Hypothalamus (tissue), 51 donors: ENCODE measurements around the gene TMOD2.
"Not testable (repeated sequence)": the region's sequence is repeated elsewhere in the genome, so short reads cannot be mapped to it uniquely, and the experiment has no call there.

Experiments
- DNase-seq, 51 donors: peaks; one replicate each; lab custom pipeline; 2025; lab: John Stamatoyannopoulos, UW

Gene TMOD2

DNA sequence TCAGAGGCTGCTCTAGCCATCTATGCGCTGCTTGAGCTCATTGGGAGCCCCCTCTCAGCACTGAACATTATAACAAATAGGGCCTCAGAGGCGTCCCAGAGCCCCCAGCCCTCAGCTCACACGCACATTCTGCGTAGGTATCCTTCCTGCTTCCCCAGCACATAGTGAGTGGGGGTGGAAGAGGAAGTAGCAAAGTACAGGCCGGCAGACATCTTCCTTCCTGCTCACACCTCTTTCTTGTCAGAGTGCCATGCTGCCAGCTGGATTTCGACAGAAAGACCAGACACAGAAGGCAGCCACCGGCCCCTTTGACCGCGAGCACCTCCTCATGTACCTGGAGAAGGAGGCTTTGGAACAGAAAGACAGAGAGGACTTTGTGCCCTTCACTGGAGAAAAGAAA, 16.6 kb downstream of the TMOD2 start:
- DNase-seq: no peak

DNA sequence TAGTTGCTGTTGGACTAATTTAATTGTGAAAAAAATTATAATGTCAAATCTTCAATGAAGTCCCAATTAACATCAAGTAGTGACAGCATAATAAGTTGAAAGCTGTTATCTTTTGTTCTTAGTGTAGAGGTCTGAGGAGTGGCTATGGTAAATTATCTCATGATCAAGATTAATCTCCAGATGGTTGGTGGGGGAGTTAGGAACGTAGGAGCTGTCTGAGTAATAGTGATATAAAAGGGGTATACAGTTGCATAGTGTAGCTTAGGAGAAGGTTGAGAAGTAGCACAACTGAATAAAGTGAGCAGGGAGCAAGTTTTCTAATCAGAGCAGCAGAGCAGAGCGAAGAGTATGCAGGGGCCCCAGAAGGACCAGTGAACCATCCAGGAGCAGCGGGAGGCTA, 19.5 kb downstream of the TMOD2 start:
- DNase-seq: no peak

- no peak for DNase-seq
These were observed 20.4 kb downstream of the TMOD2 start for GRCh38 chr15:51771773-51772172.

GRCh38 chr15:51774916-51775315, 23.5 kb downstream of the TMOD2 start:
- DNase-seq: no peak

DNA sequence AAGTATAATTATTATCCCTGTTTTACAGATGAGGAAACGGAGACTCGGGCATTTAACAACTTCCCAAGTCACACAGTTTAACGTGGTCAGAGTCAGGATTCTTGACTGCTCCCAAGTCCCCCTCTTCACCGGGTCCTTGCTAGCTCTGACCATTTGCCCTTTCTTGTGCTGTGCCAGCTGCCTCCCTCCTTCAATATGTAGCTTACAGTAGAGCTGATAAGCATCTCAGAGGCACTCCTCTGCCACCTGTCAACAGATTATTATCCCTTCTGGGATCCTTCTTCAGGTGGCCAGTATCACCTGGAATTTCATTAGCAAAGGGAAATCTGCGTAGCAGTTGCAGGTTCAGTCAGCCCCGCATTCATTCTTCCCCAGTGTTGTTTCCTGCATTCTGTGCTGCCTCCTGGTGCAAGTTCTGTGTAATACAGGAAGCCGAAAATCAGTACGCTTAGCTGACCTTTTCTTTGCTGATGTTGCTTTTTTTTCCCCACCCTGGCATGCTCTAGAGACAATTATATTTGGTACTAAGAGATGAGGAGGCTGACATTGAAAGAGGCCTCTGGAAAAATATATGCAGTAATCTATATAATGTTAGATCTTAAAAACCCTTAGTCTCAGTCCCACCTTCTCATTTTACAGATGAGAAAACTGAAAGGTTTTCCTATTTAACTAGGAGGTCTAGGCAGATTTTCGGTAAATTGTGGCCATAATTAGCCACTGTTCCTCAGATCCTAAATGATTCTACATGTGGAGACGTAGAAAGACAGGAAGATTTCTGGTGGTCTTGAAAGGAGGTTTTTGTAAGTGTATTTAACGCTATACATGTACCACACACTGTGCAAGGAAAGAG, 24.8 kb downstream of the TMOD2 start:
- peak in 21 of 51 donors; percentile 14 to 70 (median 34) for DNase-seq

DNA sequence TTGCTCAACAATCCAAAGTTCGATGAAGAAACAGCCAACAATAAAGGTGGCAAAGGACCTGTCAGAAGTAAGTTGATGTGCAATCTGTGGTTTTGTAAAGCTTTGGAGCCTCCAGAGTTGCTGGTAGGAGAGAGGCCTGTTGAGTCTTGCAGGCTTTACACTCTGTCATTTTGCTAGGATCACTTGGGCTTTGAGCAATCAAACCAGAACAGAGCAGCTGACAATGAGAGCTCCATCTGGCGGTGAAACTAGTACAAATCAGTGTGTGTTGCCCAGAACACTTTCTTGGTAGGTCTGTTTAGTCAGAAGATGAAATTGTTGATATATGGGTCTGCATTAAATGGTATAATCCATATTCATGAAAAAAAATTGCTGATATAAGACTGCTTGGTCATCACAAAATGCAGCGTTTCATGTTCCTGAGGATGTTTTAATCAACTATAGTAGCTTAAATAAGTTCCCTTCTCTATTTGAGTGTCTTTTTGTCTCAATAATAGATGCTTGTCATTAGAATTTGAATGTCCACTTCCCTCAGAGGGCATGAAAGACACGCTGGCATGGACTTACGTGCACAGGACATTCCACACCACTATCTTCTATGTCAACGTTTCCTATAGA, 25.7 kb downstream of the TMOD2 start:
- peak in 31 of 51 donors; percentile 7 to 85 (median 50) for DNase-seq

DNA sequence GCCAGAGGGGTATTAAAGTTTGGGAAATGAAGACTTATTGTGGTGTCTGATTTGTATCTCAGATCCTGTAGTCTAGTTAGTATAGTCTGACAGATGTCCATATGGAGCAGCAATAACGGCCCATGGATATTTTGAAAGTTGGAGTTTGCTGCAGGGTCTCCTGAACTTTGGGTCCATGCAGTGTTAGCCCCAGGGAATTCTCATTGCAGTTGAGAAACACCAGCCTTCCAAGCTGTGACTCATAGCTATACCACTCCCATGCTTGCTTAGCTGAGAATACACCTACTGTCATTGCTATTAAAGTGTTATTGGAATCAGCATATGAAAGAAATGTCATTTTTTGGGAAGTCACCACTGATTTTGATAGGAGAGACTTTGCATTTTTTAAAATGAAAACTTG, 29.2 kb downstream of the TMOD2 start:
- no peak for DNase-seq

- no peak for DNase-seq
These were observed 30.1 kb downstream of the TMOD2 start for GRCh38 chr15:51781506-51781905.

- no peak for DNase-seq
These were observed 31.0 kb downstream of the TMOD2 start for GRCh38 chr15:51782357-51782896.

DNA sequence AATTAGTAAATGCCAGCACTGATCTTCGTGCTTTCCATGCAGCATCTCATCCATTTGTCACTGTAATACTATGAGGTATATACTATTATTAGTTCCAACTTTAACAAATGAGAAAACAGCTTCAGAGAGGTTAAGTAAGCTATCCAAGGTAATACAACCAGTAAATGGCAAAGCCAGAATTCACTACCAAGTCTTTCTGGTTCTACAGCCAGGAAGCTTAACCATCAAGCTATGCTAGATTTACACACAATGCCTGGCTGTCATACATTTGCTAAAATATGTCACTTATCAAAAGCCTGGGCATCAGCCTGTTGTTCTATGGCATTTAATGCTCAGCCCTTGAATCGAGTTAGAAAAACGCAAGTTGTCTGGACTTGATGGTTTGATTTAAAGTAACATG, 32.6 kb downstream of the TMOD2 start:
- DNase-seq: no peak

DNA sequence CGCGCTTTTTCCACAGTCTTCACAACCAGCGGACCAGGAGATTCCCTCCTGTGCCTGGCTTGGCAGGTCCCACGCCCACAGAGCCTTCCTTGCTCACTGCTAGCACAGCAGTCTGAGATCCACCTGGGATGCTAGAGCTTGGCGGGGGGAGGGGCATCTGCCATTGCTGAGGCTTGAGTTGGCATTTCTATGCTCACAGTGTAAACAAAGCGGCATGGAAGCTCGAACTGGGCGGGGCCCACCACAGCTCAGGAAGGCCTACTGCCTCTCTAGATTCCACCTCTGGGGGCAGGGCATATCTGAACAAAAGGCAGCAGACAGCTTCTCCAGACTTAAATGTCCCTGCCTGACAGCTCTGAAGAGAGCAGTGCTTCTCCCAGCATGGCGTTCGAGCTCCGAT, 35.7 kb downstream of the TMOD2 start:
- not testable (repeated sequence) for DNase-seq

GRCh38 chr15:51792474-51792873, 41.1 kb downstream of the TMOD2 start:
- DNase-seq: not testable (repeated sequence)

- DNase-seq: peak in 20 of 51 donors; percentile 5 to 63 (median 27)
These were observed 42.3 kb downstream of the TMOD2 start for GRCh38 chr15:51793521-51794305.

DNA sequence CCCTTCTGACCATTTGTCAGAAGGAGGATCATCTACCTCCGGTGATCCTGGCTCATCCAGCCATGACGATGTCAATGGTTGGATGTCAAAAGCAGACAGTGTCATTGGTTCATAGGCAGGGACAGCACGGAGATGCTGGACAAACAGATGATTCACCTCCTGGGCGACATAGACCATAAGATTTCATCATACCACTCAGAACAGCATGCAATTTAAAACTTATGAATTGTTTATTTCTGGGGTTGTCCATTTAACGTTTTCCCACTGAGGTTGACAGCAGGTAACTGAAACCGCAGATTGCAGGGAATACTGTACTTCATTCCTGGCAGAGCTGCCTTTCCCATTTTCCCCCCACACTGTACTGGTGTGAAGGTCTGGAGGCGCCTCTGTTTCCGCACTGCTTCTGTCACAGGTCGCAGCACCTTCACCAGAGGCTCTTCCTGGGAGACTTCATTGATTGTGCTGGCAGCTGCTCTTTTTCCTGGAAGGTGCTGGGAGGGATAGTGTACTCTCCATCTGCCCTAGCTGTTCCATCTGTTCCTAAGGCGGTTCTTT, 45.5 kb downstream of the TMOD2 start:
- DNase-seq: no peak

GRCh38 chr15:51798281-51798680, 46.9 kb downstream of the TMOD2 start:
- DNase-seq: no peak

GRCh38 chr15:51799282-51800252, 48.2 kb downstream of the TMOD2 start:
- peak in 5 of 51 donors; percentile 2 to 33 (median 12) for DNase-seq

DNA sequence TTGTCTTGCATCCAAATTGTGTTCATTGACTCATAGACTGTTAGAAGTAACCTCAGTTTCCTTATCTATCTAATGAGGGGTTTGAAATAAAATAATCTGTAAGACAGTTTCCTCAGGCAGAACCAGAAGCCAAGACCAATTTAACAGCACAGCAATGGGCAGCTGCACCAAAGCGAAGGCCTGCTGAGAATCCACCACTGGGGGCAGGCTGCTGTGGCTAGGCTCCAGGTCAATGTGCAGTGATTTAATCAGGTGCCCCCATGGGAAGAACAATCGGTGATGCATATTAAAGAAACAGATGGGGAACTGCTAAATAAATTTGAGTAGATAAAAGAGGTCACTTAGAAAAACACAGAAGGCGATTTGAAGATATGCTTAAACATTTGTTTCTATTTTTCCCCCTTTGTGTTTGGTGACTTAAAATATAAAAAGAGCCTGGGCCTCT, 50.0 kb downstream of the TMOD2 start:
- DNase-seq: peak in 17 of 51 donors; percentile 1 to 40 (median 10)

DNA sequence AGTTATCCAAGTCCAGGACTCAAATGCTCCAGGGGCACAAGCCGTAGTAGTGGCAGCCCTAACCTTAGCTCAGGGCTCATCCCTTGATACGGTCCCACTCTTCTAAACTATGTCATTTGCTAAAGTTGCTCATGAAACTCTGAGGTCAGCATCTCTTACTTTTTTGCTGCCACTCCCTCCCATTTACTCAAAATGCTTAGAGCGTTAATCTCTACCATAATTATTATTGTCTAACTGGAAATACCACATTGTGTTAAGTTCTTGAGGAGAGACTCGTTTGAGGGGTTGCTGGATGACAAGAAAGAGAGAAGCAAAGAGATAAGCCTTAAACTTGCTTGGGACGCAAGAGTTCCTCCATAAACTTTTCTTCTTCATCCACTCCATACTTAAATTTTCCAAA, 51.2 kb downstream of the TMOD2 start:
- DNase-seq: no peak

DNA sequence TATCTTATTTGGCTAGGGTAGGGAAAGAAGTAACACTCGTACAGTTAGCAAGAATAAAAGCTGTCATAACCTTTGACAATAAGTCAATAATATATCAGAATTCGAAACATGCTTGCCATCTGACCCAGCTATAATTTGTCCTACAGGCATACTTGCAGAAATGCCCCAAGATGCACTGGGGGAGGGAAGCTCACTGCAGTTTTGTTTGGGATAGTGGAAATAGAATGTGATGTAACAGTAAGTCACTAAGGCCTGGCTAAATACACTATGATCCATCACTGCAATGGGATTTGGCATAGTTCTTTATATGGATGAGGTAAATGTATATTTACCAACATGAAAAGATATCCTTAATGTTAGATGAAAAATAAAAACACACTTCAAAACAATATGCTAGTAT, 52.6 kb downstream of the TMOD2 start:
- DNase-seq: no peak
